Tibial nerve (tissue), 4 donors: ENCODE data around the gene POU6F2.

Source experiments
- CTCF ChIP-seq, 5 experiments: fragments of 200-600 bp in 3 of 5; fragments of 450-650 bp in 2 of 5; sonication (generic) in 3 of 5; IDR thresholded peaks; one replicate each; pipeline ENCODE4 v1.5.1; 2016 to 2019; ENCODE audit warnings: antibody characterized with exemption in 5 of 5, mild to moderate bottlenecking in 3 of 5, moderate library complexity in 2 of 5
- EP300 ChIP-seq, 2 donors: sonication (generic); formaldehyde crosslinking; IDR thresholded peaks; one replicate each; pipeline ENCODE4 v1.6.1; 2017; ENCODE audit warnings: antibody characterized with exemption in 2 of 2, mild to moderate bottlenecking in 1 of 2

GRCh38 chr7:39144420-39144819, 166.7 kb downstream of the POU6F2 start:
- TF ChIP-seq CTCF (IDR thresholded peaks at IDR 0.05) (no peak), EP300 (IDR thresholded peaks at IDR 0.05) (no peak)
